ENCODE measurements around the gene PCDHGB1. TPM values are rescaled to one million over a fixed set of nuclear protein-coding genes. Genes with fewer than 3 reads are reported as not detected.

PCDHGB1 gene
- total RNA-seq, 4 donors from 2014 or later, result 0.75 to 2.3 (median 1.5) TPM

- TF ChIP-seq, protein P1, sequence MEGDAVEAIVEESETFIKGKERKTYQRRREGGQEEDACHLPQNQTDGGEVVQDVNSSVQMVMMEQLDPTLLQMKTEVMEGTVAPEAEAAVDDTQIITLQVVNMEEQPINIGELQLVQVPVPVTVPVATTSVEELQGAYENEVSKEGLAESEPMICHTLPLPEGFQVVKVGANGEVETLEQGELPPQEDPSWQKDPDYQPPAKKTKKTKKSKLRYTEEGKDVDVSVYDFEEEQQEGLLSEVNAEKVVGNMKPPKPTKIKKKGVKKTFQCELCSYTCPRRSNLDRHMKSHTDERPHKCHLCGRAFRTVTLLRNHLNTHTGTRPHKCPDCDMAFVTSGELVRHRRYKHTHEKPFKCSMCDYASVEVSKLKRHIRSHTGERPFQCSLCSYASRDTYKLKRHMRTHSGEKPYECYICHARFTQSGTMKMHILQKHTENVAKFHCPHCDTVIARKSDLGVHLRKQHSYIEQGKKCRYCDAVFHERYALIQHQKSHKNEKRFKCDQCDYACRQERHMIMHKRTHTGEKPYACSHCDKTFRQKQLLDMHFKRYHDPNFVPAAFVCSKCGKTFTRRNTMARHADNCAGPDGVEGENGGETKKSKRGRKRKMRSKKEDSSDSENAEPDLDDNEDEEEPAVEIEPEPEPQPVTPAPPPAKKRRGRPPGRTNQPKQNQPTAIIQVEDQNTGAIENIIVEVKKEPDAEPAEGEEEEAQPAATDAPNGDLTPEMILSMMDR (IDR thresholded peaks at IDR 0.05; ENCODE audit: low read depth), result no peak
Observed at GRCh38 chr5:141369994-141370848, 20.3 kb downstream of the PCDHGB1 start, which contains the start of gene PCDHGB3. TSS of gene PCDHGB3 (plus strand) at chr5:141370242. CDS start at chr5:141370395, 153 bp downstream.

GRCh38 chr5:141371572-141372475 lies 21.9 kb downstream of the PCDHGB1 start:
- TF ChIP-seq, protein P1 (IDR thresholded peaks at IDR 0.05; ENCODE audit: low read depth), result no peak

GRCh38 chr5:141373673-141374317 lies 23.9 kb downstream of the PCDHGB1 start, which contains the start of gene PCDHGA6:
TSS of gene PCDHGA6 (plus strand) at chr5:141373891. CDS start at chr5:141374084, 193 bp downstream.
- TF ChIP-seq, protein P1 (IDR thresholded peaks at IDR 0.05; ENCODE audit: low read depth), result no peak

GRCh38 chr5:141374627-141375026 lies 24.7 kb downstream of the PCDHGB1 start:
- TF ChIP-seq, protein P1 (IDR thresholded peaks at IDR 0.05; ENCODE audit: low read depth), result no peak

DNA sequence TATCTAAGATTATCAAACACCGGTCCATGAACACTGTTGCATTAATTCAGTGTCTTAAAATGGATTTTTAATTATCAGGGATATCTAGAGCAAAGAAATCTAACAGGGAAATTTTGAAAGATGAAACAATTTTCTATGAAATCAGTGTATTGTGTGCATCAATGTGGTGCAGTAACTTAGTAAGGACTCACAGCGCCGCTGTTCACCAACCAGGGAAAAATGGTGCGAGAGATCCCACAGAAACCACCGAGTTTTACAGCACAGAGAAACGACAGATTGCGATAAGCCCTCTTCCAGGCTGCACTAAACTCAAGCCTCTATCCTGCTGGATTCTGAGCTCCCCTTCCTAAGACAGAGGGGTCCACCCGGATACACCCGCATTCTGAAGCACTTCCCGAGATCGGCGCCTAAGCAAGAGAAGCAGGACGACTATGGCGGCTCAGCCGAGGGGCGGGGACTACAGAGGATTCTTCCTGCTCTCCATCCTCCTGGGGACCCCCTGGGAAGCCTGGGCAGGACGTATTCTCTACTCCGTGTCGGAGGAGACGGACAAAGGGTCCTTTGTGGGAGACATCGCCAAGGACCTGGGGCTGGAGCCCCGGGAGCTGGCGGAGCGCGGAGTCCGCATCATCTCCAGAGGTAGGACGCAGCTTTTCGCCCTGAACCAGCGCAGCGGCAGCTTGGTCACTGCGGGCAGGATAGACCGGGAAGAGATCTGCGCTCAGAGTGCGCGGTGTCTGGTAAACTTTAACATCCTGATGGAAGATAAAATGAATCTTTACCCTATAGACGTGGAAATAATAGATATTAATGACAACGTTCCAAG lies 32.8 kb downstream of the PCDHGB1 start, which contains the start of gene PCDHGA7:
Gene PCDHGA7, plus strand, starts transcription at position 274 of the 826 bp plus-strand sequence. Its CDS starts 158 bp downstream, at position 432.
- TF ChIP-seq, protein P1 (IDR thresholded peaks at IDR 0.05; ENCODE audit: low read depth), result no peak

DNA sequence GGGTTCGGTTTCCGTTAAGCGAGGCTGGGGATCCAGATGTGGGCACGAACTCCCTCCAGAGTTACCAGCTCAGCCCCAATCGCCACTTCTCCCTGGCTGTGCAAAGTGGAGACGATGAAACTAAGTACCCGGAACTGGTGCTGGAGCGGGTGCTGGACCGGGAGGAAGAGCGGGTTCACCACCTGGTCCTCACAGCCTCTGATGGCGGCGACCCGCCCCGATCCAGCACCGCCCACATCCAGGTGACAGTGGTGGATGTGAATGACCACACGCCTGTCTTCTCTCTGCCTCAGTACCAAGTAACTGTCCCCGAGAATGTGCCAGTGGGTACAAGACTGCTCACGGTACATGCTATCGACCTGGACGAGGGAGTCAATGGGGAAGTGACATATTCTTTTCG lies 33.4 kb downstream of the PCDHGB1 start:
- TF ChIP-seq, protein P1 (IDR thresholded peaks at IDR 0.05; ENCODE audit: low read depth), result no peak

Measured in subcutaneous adipose tissue (tissue), 4 donors.